ENCODE results near the gene ANKS1B. TPM values are rescaled to one million over a fixed set of nuclear protein-coding genes. Genes with fewer than 3 reads are reported as not detected.

ANKS1B gene
- total RNA-seq, 1 donor from 2014 or later, result 8.2 TPM

DNA sequence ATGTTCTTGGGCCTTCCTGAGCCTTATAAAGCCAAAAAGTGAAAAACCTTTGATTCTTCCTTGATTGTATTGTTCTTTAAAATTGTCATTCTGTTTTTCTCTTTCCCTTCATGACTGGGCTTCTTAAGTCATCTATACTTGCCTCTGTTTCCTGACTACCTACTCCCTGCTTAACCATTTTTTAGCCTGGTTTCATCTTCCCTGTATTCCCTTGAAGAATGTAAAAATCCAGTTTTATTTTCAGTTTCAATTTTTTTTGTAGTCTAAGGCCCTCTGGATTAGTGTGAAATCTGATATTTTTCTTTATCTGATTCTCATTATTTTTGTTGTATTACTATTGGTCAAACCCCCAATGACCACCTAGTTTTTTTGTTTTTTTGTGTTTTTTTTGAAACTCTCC lies 1293.4 kb downstream of the ANKS1B start:
- Histone ChIP-seq H3K4me3 (no peak overlapping the region), H3K27me3 (no peaks in the 10 kb centered on the region), H3K36me3 (peaks cover 25 to 47% of the 10 kb centered on the region in 2 donors), H3K4me1 (no peaks in the 10 kb centered on the region), H3K27ac (no peak overlapping the region), H3K9me3 (no peaks in the 10 kb centered on the region)
- DNase-seq (ENCODE audit: low spot score in 2 of 2), result no peak
- TF ChIP-seq CTCF (IDR thresholded peaks at IDR 0.05), result no peak
- intact Hi-C loops (cut with DNase I), result no loop called here

GRCh38 chr12:98686603-98687002 lies 1298.1 kb downstream of the ANKS1B start:
- no peak for DNase-seq (ENCODE audit: low spot score in 2 of 2)
- intact Hi-C loops (cut with DNase I), result no loop called here
- Histone ChIP-seq H3K4me3 (no peak overlapping the region), H3K27ac (no peak overlapping the region), H3K9me3 (no peaks in the 10 kb centered on the region), H3K27me3 (no peaks in the 10 kb centered on the region), H3K4me1 (no peaks in the 10 kb centered on the region), H3K36me3 (peaks cover 44 to 73% of the 10 kb centered on the region in 2 donors)
- no peak for TF ChIP-seq CTCF (IDR thresholded peaks at IDR 0.05)

Other genes with a start within 250 kb of the ANKS1B start
- 18.8 TPM for gene BLTP3B, start 157.9 kb upstream of the ANKS1B start, total RNA-seq
- gene ACTR6, start 215.9 kb upstream of the ANKS1B start, total RNA-seq, result 7.9 TPM